K562 (cell line): ENCODE results near the gene KCNH2. TPM values are rescaled to one million over a fixed set of nuclear protein-coding genes. Genes with fewer than 3 reads are reported as not detected.

Experiments used
- BRD9 ChIP-seq: fragments of 450-650 bp; IDR thresholded peaks from 2 replicates; pipeline ENCODE4 v1.6.1; 2018; ENCODE audit warnings: low read depth; ENCODE audit not compliant: partially characterized antibody
- FOXK2 ChIP-seq, 2 experiments: fragments of 450-650 bp; IDR thresholded peaks in 1 of 2; conservative IDR thresholded peaks in 1 of 2; 2 replicates each; pipeline ENCODE4 v1.6.1; 2016; ENCODE audit warnings: low read depth in 2 of 2, mild to moderate bottlenecking in 1 of 2
- JUN ChIP-seq, 2 experiments: sonication (generic) in 1 of 2; formaldehyde crosslinking in 1 of 2; IDR thresholded peaks; 2 replicates each; pipeline versions ENCODE4 v1.6.1 to v1.8.0; 2012 to 2022; ENCODE audit warnings: borderline replicate concordance in 2 of 2, mild to moderate bottlenecking in 2 of 2, improper control_type of control experiment in 1 of 2, low read depth in 1 of 2, low read length in 1 of 2, missing genetic modification reagents in 1 of 2
- KDM1A ChIP-seq, 2 experiments: fragments of 450-650 bp; IDR thresholded peaks; 2 replicates each; pipeline ENCODE4 v1.6.1; 2016; ENCODE audit warnings: mild to moderate bottlenecking in 2 of 2
- KDM2B ChIP-seq: fragments of 250-450 bp; sonication (Bioruptor Pico); IDR thresholded peaks from 2 replicates; pipeline ENCODE4 v1.8.0; 2021; ENCODE audit warnings: mild to moderate bottlenecking, moderate library complexity
- RERE ChIP-seq: sonication (generic); formaldehyde crosslinking; IDR thresholded peaks from 2 replicates; pipeline ENCODE4 v1.8.0; 2023; ENCODE audit warnings: missing genetic modification reagents, mild to moderate bottlenecking, borderline replicate concordance
- TGIF2 ChIP-seq: sonication (generic); formaldehyde crosslinking; IDR thresholded peaks from 2 replicates; pipeline ENCODE4 v1.8.1; 2022; ENCODE audit warnings: mild to moderate bottlenecking, missing genetic modification reagents, moderate library complexity
- U2AF2 ChIP-seq: fragments of 200-400 bp; formaldehyde crosslinking; optimal IDR thresholded peaks from 2 replicates; pipeline ENCODE3; 2017; ENCODE audit warnings: low read depth, mild to moderate bottlenecking, low read length
- USF1 ChIP-seq: sonication (generic); formaldehyde crosslinking; IDR thresholded peaks from 2 replicates; pipeline ENCODE4 v1.9.0; 2022; ENCODE audit warnings: mild to moderate bottlenecking, missing genetic modification reagents
- ZBTB8A ChIP-seq: fragments of 450-650 bp; IDR thresholded peaks from 2 replicates; pipeline ENCODE4 v1.6.1; 2018; ENCODE audit warnings: mild to moderate bottlenecking, moderate library complexity; ENCODE audit not compliant: partially characterized antibody
- ZNF124 ChIP-seq: sonication (generic); formaldehyde crosslinking; IDR thresholded peaks from 2 replicates; pipeline ENCODE4 v1.8.1; 2022; ENCODE audit warnings: missing genetic modification reagents
- ZNF143 ChIP-seq: sonication (generic); formaldehyde crosslinking; IDR thresholded peaks from 2 replicates; pipeline ENCODE4 v1.9.0; 2022; ENCODE audit warnings: mild to moderate bottlenecking, missing genetic modification reagents
- ZSCAN29 ChIP-seq: fragments of 450-650 bp; IDR thresholded peaks from 2 replicates; pipeline ENCODE4 v1.6.1; 2017
- ZSCAN32 ChIP-seq: fragments of 450-650 bp; formaldehyde crosslinking; IDR thresholded peaks from 2 replicates; pipeline ENCODE4 v1.4.0; 2020; ENCODE audit warnings: mild to moderate bottlenecking, moderate library complexity
- ZZZ3 ChIP-seq: fragments of 450-650 bp; IDR thresholded peaks from 2 replicates; pipeline ENCODE4 v1.6.1; 2016; ENCODE audit warnings: antibody characterized with exemption, mild to moderate bottlenecking, moderate library complexity
- polyA plus RNA-seq, 8 experiments: library from polyadenylated mRNA; depleted of rRNA in 4 of 8; stranded (reverse) in 5 of 8; unstranded in 3 of 8; fragments of >200 nt; fragmentation: Nextera tagmentation in 2 of 8; fragmentation: Illumina TruSeq in 1 of 8; extraction: Ambion mirVana in 2 of 8; extraction: Trizol in 1 of 8; gene quantifications; 2 replicates each; pipeline versions ENCODE4 v1.2.1 to v1.2.3, GENCODE V29; 2011 to 2014; ENCODE audit warnings: inconsistent platforms in 1 of 8, missing spikeins in 1 of 8
- total RNA-seq, 7 experiments: library from RNA; depleted of rRNA in 6 of 7; stranded (reverse); fragments of >200 nt in 6 of 7; fragmentation: Illumina TruSeq in 2 of 7; extraction: Trizol in 2 of 7; gene quantifications; 2 replicates each; pipeline versions ENCODE4 v1.2.1 to v1.2.3, GENCODE V29; 2011 to 2021; ENCODE audit warnings: low replicate concordance in 1 of 7
- TF ChIP-seq, protein P1 (sequence below): fragments of 200-800 bp; sonication (Bioruptor generic); IDR thresholded peaks from 2 replicates; pipeline ENCODE4 v1.6.1; 2017; ENCODE audit warnings: missing genetic modification characterization, missing compliant biosample characterization
- TF ChIP-seq, protein P2 (sequence below): conservative IDR thresholded peaks from 2 replicates; pipeline ENCODE4 v1.6.1; 2011; ENCODE audit warnings: low read depth, mild to moderate bottlenecking, low read length; ENCODE audit not compliant: control insufficient read depth

The KCNH2 gene
- total and polyA plus RNA-seq, 9 of the 15 experiments (the other 6 are each of a cell fraction or from before 2014, with no cell fraction given), result 18.1 to 368 (median 218) TPM

- TF ChIP-seq USF1 (CRISPR knock-in tag) (no peak), JUN (IDR thresholded peaks at IDR 0.05; ENCODE audit: borderline replicate concordance, low read depth, low read length) (no peak), JUN (CRISPR knock-in tag; IDR thresholded peaks at IDR 0.05; ENCODE audit: borderline replicate concordance) (no peak; the same call in 1 of the 2 replicates), ZSCAN29 (no peak), ZBTB8A (no peak), ZNF124 (CRISPR knock-in tag) (no peak), FOXK2 (conservative IDR thresholded peaks at IDR 0.05 in 1 of 2, IDR thresholded peaks at IDR 0.05 in 1 of 2; ENCODE audit: low read depth in 2 of 2) (no peak), ZSCAN32 (CRISPR knock-in tag) (no peak), U2AF2 (no peak), ZZZ3 (no peak), KDM2B (CRISPR knock-in tag) (no peak), ZNF143 (CRISPR knock-in tag) (no peak), RERE (no peak), TGIF2 (CRISPR knock-in tag) (no peak), BRD9 (no peak), KDM1A (IDR thresholded peaks at IDR 0.05) (no peak)
- TF ChIP-seq, protein P1, sequence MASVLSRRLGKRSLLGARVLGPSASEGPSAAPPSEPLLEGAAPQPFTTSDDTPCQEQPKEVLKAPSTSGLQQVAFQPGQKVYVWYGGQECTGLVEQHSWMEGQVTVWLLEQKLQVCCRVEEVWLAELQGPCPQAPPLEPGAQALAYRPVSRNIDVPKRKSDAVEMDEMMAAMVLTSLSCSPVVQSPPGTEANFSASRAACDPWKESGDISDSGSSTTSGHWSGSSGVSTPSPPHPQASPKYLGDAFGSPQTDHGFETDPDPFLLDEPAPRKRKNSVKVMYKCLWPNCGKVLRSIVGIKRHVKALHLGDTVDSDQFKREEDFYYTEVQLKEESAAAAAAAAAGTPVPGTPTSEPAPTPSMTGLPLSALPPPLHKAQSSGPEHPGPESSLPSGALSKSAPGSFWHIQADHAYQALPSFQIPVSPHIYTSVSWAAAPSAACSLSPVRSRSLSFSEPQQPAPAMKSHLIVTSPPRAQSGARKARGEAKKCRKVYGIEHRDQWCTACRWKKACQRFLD (CRISPR knock-in tag), result no peak
- TF ChIP-seq, protein P2, sequence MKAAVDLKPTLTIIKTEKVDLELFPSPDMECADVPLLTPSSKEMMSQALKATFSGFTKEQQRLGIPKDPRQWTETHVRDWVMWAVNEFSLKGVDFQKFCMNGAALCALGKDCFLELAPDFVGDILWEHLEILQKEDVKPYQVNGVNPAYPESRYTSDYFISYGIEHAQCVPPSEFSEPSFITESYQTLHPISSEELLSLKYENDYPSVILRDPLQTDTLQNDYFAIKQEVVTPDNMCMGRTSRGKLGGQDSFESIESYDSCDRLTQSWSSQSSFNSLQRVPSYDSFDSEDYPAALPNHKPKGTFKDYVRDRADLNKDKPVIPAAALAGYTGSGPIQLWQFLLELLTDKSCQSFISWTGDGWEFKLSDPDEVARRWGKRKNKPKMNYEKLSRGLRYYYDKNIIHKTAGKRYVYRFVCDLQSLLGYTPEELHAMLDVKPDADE, result no peak
Measured at GRCh38 chr7:150954201-150954985, 23.7 kb downstream of the KCNH2 start (continued).
